HFF-Myc (cell line): Measurements from ENCODE around the gene TRAF3.

Experiments used
- DNase-seq: peaks from one replicate; pipeline ENCODE4 v3.0.0-alpha.2; 2011; ENCODE audit warnings: low read depth; ENCODE audit errors: extremely low read depth
- H3K4me3 ChIP-seq: replicated peaks from 2 replicates; pipeline ENCODE4 v1.5.1; 2011; ENCODE audit warnings: low read depth, mild to moderate bottlenecking, control low read depth, low read length
- CTCF ChIP-seq: IDR thresholded peaks from 2 replicates; pipeline ENCODE4 v1.5.1; 2012; ENCODE audit warnings: mild to moderate bottlenecking, low read depth, low read length, control low read depth; ENCODE audit errors: missing control alignments

The TRAF3 gene

DNA sequence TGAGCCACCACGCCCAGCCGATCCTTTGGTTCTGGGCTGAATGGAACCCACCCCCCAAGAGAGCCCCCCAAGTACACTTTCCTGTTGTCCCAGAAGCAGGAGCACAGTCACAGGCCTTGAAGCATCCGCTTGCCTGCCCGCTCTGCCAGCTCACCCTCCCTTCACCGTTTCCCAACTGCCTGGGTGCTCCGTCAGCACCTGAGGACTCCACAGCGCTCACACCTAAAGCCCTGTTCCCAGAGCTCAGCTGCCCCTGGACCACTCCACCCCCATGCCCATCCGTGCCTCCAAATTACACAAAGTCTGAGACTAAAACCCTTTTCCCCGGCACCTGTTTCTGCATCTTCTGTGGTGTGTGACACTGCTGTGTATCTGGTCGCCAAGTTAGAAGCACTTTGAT, 44.3 kb upstream of the TRAF3 start:
- no peak for DNase-seq
- TF ChIP-seq CTCF: no peak
- H3K4me3 ChIP-seq: no peak overlapping the region

GRCh38 chr14:102733326-102733725, 43.9 kb upstream of the TRAF3 start:
- TF ChIP-seq CTCF: no peak
- no peak overlapping the region for H3K4me3 ChIP-seq
- no peak for DNase-seq

- no peak for TF ChIP-seq CTCF
- no peak overlapping the region for H3K4me3 ChIP-seq
- no peak for DNase-seq
Observed at GRCh38 chr14:102734436-102734835, 42.8 kb upstream of the TRAF3 start.

- TF ChIP-seq CTCF: no peak
- H3K4me3 ChIP-seq: no peak overlapping the region
- no peak for DNase-seq
Observed at GRCh38 chr14:102736956-102737355, 40.3 kb upstream of the TRAF3 start.

GRCh38 chr14:102737402-102738372, 39.6 kb upstream of the TRAF3 start:
- no peak overlapping the region for H3K4me3 ChIP-seq
- TF ChIP-seq CTCF: no peak
- no peak for DNase-seq

DNA sequence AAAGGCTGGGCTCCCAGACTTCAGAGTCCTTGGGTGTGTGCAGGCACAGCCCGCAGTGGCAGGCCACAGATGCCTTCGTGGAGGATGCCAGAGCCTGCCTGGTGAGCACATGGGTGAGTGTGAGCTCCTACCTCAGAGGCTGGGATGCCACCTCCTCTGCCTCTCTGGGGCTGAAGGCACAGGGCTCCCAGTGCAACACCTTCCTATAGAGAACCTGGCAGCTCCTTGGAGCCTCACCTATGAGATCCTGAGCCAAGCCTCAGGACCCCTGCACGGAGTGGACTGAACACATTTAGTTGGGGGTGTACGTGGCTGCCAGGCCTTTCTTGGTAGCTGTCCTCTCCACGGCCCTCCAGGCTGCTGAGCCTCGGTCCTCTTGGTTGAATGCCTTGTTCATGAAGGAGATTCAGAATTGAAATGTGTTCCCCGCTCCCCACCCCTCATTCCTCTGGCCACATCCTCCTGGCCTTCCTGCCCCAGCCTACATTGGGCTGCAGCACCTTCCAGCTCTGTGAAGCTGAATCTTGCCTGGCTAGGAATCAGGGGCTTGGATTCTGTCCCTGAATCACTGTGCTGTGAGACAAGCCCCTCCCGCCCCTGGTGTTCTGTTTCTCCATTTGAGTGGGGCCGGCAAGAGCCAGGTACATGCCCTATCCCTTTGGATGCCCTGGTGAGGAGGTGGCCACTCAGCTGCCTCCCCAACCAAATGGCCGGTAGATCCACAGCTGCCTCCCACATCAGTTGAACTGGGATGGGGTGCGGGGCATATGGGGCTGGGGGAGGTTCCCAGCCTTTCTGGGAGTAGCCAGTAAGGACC, 38.7 kb upstream of the TRAF3 start:
- no peak for DNase-seq

More for the DNA sequence above, 38.7 kb upstream of the TRAF3 start:
- no peak for TF ChIP-seq CTCF
- no peak overlapping the region for H3K4me3 ChIP-seq
